Stimulated activated naive CD8-positive, alpha-beta T cell treated with anti-CD3 and anti-CD28 coated beads, Interleukin-15, Interleukin-2, amounts not matched to agents 100 ng/mL and 50 ng/mL, for 24 hours (primary cell): ENCODE measurements around the gene MAGI3.
"Not testable (repeated sequence)": the region's sequence is repeated elsewhere in the genome, so short reads cannot be mapped to it uniquely, and the experiment has no call there.

Source experiments
- H3K27ac Mint-ChIP-seq: one replicate; pipeline ENCODE4 v1.8.0; 2021; ENCODE audit warnings: mild to moderate bottlenecking, mixed read lengths
- H3K27me3 Mint-ChIP-seq: one replicate; pipeline ENCODE4 v1.8.0; 2021; ENCODE audit warnings: mixed read lengths
- H3K36me3 Mint-ChIP-seq: one replicate; pipeline ENCODE4 v1.8.0; 2021; ENCODE audit warnings: low read depth, mixed read lengths
- H3K4me1 Mint-ChIP-seq: one replicate; pipeline ENCODE4 v1.8.0; 2021; ENCODE audit warnings: low read depth, mixed read lengths
- H3K4me3 Mint-ChIP-seq: one replicate; pipeline ENCODE4 v1.8.0; 2021; ENCODE audit warnings: mild to moderate bottlenecking, mixed read lengths
- H3K9me3 Mint-ChIP-seq: one replicate; pipeline ENCODE4 v1.8.0; 2021; ENCODE audit warnings: mixed read lengths

Gene MAGI3

GRCh38 chr1:113452921-113453770, 62.8 kb downstream of the MAGI3 start:
- no peaks in the 10 kb centered on the region for H3K9me3 Mint-ChIP-seq

GRCh38 chr1:113453771-113454083, 63.4 kb downstream of the MAGI3 start:
- Mint-ChIP-seq H3K27me3 (peaks cover 7% of the 10 kb centered on the region), H3K27ac (no peak overlapping the region), H3K36me3 (no peaks in the 10 kb centered on the region), H3K4me3 (no peak overlapping the region), H3K4me1 (no peaks in the 10 kb centered on the region), H3K9me3 (no peaks in the 10 kb centered on the region)

More at GRCh38 chr1:113452921-113453770, 62.8 kb downstream of the MAGI3 start:
- Mint-ChIP-seq H3K27me3 (peaks cover 7% of the 10 kb centered on the region), H3K4me1 (no peaks in the 10 kb centered on the region), H3K36me3 (no peaks in the 10 kb centered on the region), H3K27ac (no peak overlapping the region), H3K4me3 (no peak overlapping the region)

- H3K27ac Mint-ChIP-seq: no peak overlapping the region
- H3K27me3 Mint-ChIP-seq: peaks cover 7% of the 10 kb centered on the region
- no peak overlapping the region for H3K4me3 Mint-ChIP-seq
- H3K36me3 Mint-ChIP-seq: no peaks in the 10 kb centered on the region
- H3K9me3 Mint-ChIP-seq: no peaks in the 10 kb centered on the region
- H3K4me1 Mint-ChIP-seq: no peaks in the 10 kb centered on the region
Measured at GRCh38 chr1:113455374-113455773, 65.1 kb downstream of the MAGI3 start.

GRCh38 chr1:113456967-113457366, 66.7 kb downstream of the MAGI3 start:
- H3K9me3 Mint-ChIP-seq: no peaks in the 10 kb centered on the region
- peaks cover 7% of the 10 kb centered on the region for H3K27me3 Mint-ChIP-seq
- no peak overlapping the region for H3K27ac Mint-ChIP-seq
- H3K4me1 Mint-ChIP-seq: no peaks in the 10 kb centered on the region
- H3K4me3 Mint-ChIP-seq: no peak overlapping the region
- H3K36me3 Mint-ChIP-seq: no peaks in the 10 kb centered on the region

- Mint-ChIP-seq H3K9me3 (no peaks in the 10 kb centered on the region), H3K4me1 (no peaks in the 10 kb centered on the region), H3K4me3 (no peak overlapping the region), H3K27me3 (peaks cover 7% of the 10 kb centered on the region), H3K27ac (no peak overlapping the region), H3K36me3 (no peaks in the 10 kb centered on the region)
Measured at GRCh38 chr1:113459279-113459678, 69.0 kb downstream of the MAGI3 start.

- Mint-ChIP-seq H3K27ac (no peak overlapping the region), H3K27me3 (no peaks in the 10 kb centered on the region), H3K4me1 (no peaks in the 10 kb centered on the region), H3K4me3 (no peak overlapping the region), H3K36me3 (no peaks in the 10 kb centered on the region), H3K9me3 (peaks cover 8% of the 10 kb centered on the region)
Measured at GRCh38 chr1:113467991-113468390, 77.7 kb downstream of the MAGI3 start.

- H3K9me3 Mint-ChIP-seq: peaks cover 47% of the 10 kb centered on the region
Measured at GRCh38 chr1:113478427-113479195, 88.3 kb downstream of the MAGI3 start.

GRCh38 chr1:113479713-113480676, 89.7 kb downstream of the MAGI3 start:
- Mint-ChIP-seq H3K36me3 (peaks cover 11% of the 10 kb centered on the region), H3K4me3 (no peak overlapping the region), H3K4me1 (no peaks in the 10 kb centered on the region), H3K9me3 (peaks cover 37% of the 10 kb centered on the region), H3K27me3 (no peaks in the 10 kb centered on the region), H3K27ac (no peak overlapping the region)

More at GRCh38 chr1:113478427-113479195, 88.3 kb downstream of the MAGI3 start:
- H3K4me1 Mint-ChIP-seq, H3K4me3 Mint-ChIP-seq, H3K27ac Mint-ChIP-seq, H3K27me3 Mint-ChIP-seq: not testable (repeated sequence)
- H3K36me3 Mint-ChIP-seq: peaks cover 10% of the 10 kb centered on the region

GRCh38 chr1:113485131-113485530, 94.8 kb downstream of the MAGI3 start:
- not testable (repeated sequence) for H3K27me3 Mint-ChIP-seq, H3K36me3 Mint-ChIP-seq, H3K4me3 Mint-ChIP-seq, H3K4me1 Mint-ChIP-seq, H3K27ac Mint-ChIP-seq
- H3K9me3 Mint-ChIP-seq: peaks cover 24% of the 10 kb centered on the region

GRCh38 chr1:113488576-113489177, 98.4 kb downstream of the MAGI3 start:
- Mint-ChIP-seq H3K27ac (no peak overlapping the region), H3K9me3 (peaks cover 39% of the 10 kb centered on the region), H3K4me1 (no peaks in the 10 kb centered on the region), H3K27me3 (peaks cover 3% of the 10 kb centered on the region), H3K36me3 (peaks cover 9% of the 10 kb centered on the region), H3K4me3 (no peak overlapping the region)

GRCh38 chr1:113490384-113490783, 100.1 kb downstream of the MAGI3 start:
- Mint-ChIP-seq H3K4me1 (no peaks in the 10 kb centered on the region), H3K9me3 (peaks cover 42% of the 10 kb centered on the region), H3K36me3 (peaks cover 4% of the 10 kb centered on the region)

GRCh38 chr1:113493533-113493932, 103.2 kb downstream of the MAGI3 start:
- Mint-ChIP-seq H3K4me1 (no peaks in the 10 kb centered on the region), H3K27me3 (peaks cover 3% of the 10 kb centered on the region), H3K27ac (no peak overlapping the region), H3K36me3 (no peaks in the 10 kb centered on the region), H3K9me3 (peaks cover 42% of the 10 kb centered on the region), H3K4me3 (no peak overlapping the region)

More at GRCh38 chr1:113490384-113490783, 100.1 kb downstream of the MAGI3 start:
- Mint-ChIP-seq H3K4me3 (no peak overlapping the region), H3K27ac (no peak overlapping the region), H3K27me3 (peaks cover 3% of the 10 kb centered on the region)

- Mint-ChIP-seq H3K27ac (no peak overlapping the region), H3K27me3 (peaks cover 3% of the 10 kb centered on the region), H3K4me1 (no peaks in the 10 kb centered on the region), H3K36me3 (no peaks in the 10 kb centered on the region), H3K9me3 (peaks cover 5% of the 10 kb centered on the region), H3K4me3 (no peak overlapping the region)
Measured at GRCh38 chr1:113505357-113505756, 115.0 kb downstream of the MAGI3 start.

- H3K9me3 Mint-ChIP-seq: peaks cover 11% of the 10 kb centered on the region
- H3K4me1 Mint-ChIP-seq: no peaks in the 10 kb centered on the region
Measured at GRCh38 chr1:113507552-113508214, 117.4 kb downstream of the MAGI3 start.

More at GRCh38 chr1:113507552-113508214, 117.4 kb downstream of the MAGI3 start:
- Mint-ChIP-seq H3K27me3 (peaks cover 3% of the 10 kb centered on the region), H3K36me3 (no peaks in the 10 kb centered on the region), H3K4me3 (no peak overlapping the region), H3K27ac (no peak overlapping the region)
